Ishikawa (cell line): ENCODE results near the gene GNPDA1.

Source experiments
- CEBPB ChIP-seq: IDR thresholded peaks from 2 replicates; pipeline ENCODE4 v1.6.1; 2012
- CREB1 ChIP-seq: IDR thresholded peaks from 2 replicates; pipeline ENCODE4 v1.6.1; 2012; ENCODE audit warnings: low read depth
- EGR1 ChIP-seq: IDR thresholded peaks from 2 replicates; pipeline ENCODE4 v1.6.1; 2012
- EP300 ChIP-seq: IDR thresholded peaks from 2 replicates; pipeline ENCODE4 v1.6.1; 2012; ENCODE audit warnings: borderline replicate concordance
- FOXM1 ChIP-seq: IDR thresholded peaks from 2 replicates; pipeline ENCODE4 v1.6.1; 2012; ENCODE audit warnings: low read depth, borderline replicate concordance
- NFIC ChIP-seq: IDR thresholded peaks from 2 replicates; pipeline ENCODE4 v1.6.1; 2012
- RAD21 ChIP-seq: IDR thresholded peaks from 2 replicates; pipeline ENCODE4 v1.6.1; 2012; ENCODE audit warnings: low read depth
- TAF1 ChIP-seq: IDR thresholded peaks from 2 replicates; pipeline ENCODE4 v1.6.1; 2012; ENCODE audit warnings: low read depth, mild to moderate bottlenecking
- TCF12 ChIP-seq: IDR thresholded peaks from 2 replicates; pipeline ENCODE4 v1.6.1; 2012; ENCODE audit warnings: low read depth
- TEAD4 ChIP-seq: IDR thresholded peaks from 2 replicates; pipeline ENCODE4 v1.6.1; 2012
- USF1 ChIP-seq: IDR thresholded peaks from 2 replicates; pipeline ENCODE4 v1.6.1; 2012
- YY1 ChIP-seq: IDR thresholded peaks from 2 replicates; pipeline ENCODE4 v1.6.1; 2012; ENCODE audit warnings: low read depth
- ZBTB7A ChIP-seq: IDR thresholded peaks from 2 replicates; pipeline ENCODE4 v1.6.1; 2012; ENCODE audit warnings: low read depth
- TF ChIP-seq, protein P1 (sequence below): IDR thresholded peaks from 2 replicates; pipeline ENCODE4 v1.6.1; 2012; ENCODE audit warnings: low read depth, mild to moderate bottlenecking
- TF ChIP-seq, protein P2 (sequence below): IDR thresholded peaks from 2 replicates; pipeline ENCODE4 v1.6.1; 2012

The GNPDA1 gene

DNA sequence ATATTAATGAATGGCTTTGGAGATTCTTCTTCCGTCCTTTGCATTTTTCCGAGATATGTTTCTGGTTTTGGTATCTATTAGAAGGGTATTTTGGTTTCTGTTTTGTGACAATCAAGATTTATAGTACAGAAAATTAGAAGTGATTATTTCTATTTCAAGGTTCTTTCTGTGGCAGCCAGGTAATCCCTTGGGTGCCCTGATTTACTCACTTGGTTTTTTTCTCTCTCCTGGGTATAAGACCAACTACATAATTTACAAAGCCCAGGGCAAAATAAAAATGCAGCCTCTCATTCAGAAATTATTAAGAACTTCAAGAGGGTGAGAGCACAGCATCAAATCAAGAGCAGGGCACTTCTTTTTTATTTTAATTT is 45.9 kb downstream of the GNPDA1 start:
- TF ChIP-seq TAF1 (no peak), EGR1 (no peak), TEAD4 (no peak), RAD21 (no peak), ZBTB7A (no peak), TCF12 (no peak), YY1 (no peak), EP300 (no peak), CREB1 (no peak), CEBPB (no peak), NFIC (no peak), FOXM1 (no peak), USF1 (no peak)
- TF ChIP-seq, protein P1, sequence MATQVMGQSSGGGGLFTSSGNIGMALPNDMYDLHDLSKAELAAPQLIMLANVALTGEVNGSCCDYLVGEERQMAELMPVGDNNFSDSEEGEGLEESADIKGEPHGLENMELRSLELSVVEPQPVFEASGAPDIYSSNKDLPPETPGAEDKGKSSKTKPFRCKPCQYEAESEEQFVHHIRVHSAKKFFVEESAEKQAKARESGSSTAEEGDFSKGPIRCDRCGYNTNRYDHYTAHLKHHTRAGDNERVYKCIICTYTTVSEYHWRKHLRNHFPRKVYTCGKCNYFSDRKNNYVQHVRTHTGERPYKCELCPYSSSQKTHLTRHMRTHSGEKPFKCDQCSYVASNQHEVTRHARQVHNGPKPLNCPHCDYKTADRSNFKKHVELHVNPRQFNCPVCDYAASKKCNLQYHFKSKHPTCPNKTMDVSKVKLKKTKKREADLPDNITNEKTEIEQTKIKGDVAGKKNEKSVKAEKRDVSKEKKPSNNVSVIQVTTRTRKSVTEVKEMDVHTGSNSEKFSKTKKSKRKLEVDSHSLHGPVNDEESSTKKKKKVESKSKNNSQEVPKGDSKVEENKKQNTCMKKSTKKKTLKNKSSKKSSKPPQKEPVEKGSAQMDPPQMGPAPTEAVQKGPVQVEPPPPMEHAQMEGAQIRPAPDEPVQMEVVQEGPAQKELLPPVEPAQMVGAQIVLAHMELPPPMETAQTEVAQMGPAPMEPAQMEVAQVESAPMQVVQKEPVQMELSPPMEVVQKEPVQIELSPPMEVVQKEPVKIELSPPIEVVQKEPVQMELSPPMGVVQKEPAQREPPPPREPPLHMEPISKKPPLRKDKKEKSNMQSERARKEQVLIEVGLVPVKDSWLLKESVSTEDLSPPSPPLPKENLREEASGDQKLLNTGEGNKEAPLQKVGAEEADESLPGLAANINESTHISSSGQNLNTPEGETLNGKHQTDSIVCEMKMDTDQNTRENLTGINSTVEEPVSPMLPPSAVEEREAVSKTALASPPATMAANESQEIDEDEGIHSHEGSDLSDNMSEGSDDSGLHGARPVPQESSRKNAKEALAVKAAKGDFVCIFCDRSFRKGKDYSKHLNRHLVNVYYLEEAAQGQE = no peak
- TF ChIP-seq, protein P2, sequence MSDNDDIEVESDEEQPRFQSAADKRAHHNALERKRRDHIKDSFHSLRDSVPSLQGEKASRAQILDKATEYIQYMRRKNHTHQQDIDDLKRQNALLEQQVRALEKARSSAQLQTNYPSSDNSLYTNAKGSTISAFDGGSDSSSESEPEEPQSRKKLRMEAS = no peak

GRCh38 chr5:141966275-141966962 is 46.4 kb downstream of the GNPDA1 start:
- TF ChIP-seq EGR1 (no peak), RAD21 (no peak), TCF12 (no peak), NFIC (no peak), EP300 (no peak), CEBPB (no peak), CREB1 (no peak), FOXM1 (no peak)
- TF ChIP-seq, protein P1 = no peak

- no peak for TF ChIP-seq CEBPB
- TF ChIP-seq TCF12 = no peak
- TF ChIP-seq USF1 = no peak
- TF ChIP-seq, protein P1 = no peak
- TF ChIP-seq CREB1 = no peak
- TF ChIP-seq EGR1 = no peak
- TF ChIP-seq TEAD4 = no peak
- TF ChIP-seq NFIC = no peak
- no peak for TF ChIP-seq YY1
- TF ChIP-seq FOXM1 = no peak
- TF ChIP-seq TAF1 = no peak
- no peak for TF ChIP-seq RAD21
- TF ChIP-seq, protein P2 = no peak
Observed at GRCh38 chr5:141965071-141965470, 47.8 kb downstream of the GNPDA1 start.

- TF ChIP-seq CREB1 = no peak
- TF ChIP-seq USF1 = no peak
- TF ChIP-seq TAF1 = no peak
- no peak for TF ChIP-seq TEAD4
- TF ChIP-seq, protein P2 = no peak
- no peak for TF ChIP-seq EP300
- no peak for TF ChIP-seq EGR1
- no peak for TF ChIP-seq NFIC
- TF ChIP-seq CEBPB = no peak
- no peak for TF ChIP-seq YY1
- no peak for TF ChIP-seq TCF12
- TF ChIP-seq ZBTB7A = no peak
- no peak for TF ChIP-seq FOXM1
- no peak for TF ChIP-seq RAD21
- TF ChIP-seq, protein P1 = no peak
Observed at GRCh38 chr5:141963701-141964100, 49.1 kb downstream of the GNPDA1 start.
